GM18867 (cell line): ENCODE data around the gene PHLDB2.

Experiments used
- ATAC-seq: cut with Tn5 transposase; IDR thresholded peaks from one replicate; pipeline ENCODE4 v1.9.1; 2021; ENCODE audit warnings: mild to moderate bottlenecking, moderate library complexity; ENCODE audit not compliant: unreplicated experiment

PHLDB2 gene

DNA sequence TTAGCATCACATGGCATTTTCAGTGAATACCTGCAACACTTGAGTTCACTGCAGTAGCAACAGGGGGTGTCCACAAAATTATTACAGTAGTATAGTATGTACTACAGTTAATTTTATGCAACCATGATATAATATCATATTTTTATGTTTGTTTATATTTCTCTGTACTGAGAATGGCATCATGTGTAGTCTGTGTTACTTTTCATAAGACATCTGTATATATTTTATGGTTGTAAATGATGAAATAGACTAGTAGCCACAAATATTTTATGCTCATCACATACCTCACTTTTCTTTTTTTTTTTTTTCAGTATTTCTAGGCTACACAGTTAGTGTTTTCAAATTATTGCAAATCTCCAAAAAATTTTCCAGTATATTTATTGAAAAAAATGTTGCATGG is 22.4 kb downstream of the PHLDB2 start:
- no peak for ATAC-seq

DNA sequence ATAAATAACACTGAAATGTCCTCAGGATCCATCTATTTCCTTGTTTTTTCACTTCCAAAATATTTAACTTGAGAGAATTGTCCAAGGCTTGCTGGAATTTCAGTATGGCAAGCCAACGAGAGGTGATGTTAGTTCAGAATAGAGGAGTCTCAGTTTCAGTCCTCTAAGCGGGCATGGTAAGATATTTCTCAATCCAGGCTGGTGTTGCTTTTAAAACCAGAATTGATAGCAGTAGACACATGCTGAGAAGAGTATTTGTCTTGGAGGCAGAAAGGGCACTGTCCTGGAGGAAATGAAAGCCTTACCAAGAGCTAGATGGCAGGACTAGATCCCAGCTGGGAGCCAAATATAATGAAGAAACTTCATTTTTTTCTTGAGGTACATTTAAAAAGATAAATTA is 23.1 kb downstream of the PHLDB2 start:
- ATAC-seq: no peak

DNA sequence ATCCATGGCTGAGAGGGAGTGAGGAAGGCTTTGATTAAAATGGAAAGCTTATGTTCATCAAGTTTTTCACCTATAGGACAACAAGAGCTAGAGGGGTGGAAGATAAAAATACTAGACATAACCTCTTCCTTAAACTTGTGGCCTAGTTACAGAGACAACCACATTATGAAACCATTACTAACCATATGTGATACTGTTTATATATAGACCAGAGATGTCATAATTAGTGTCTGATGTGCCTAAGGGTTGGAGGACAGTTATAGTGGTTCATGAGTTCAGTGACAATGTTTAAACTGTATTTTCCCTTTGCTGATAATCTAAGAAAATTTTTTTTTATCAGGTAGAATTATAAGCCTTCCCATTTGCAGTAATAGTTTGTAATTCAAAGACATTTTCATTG is 23.7 kb downstream of the PHLDB2 start:
- peak; percentile 99 for ATAC-seq

DNA sequence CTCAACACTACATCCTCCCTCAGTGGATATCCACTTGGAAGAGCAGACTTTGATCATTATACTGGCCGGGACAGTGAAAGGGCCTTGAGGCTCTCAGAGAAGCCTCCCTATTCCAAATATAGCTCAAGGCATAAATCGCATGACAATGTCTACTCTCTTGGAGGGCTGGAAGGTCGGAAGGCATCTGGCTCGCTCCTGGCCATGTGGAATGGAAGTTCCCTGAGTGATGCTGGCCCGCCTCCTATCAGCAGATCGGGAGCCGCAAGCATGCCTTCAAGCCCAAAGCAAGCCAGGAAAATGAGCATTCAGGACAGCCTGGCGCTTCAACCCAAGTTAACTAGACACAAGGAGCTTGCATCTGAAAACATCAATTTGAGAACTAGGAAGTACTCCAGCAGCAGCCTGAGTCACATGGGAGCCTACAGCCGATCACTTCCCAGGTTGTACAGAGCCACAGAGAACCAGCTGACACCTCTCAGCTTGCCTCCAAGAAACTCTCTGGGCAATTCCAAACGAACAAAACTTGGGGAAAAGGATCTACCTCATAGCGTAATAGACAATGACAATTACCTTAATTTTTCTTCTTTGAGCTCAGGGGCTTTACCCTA is 25.4 kb downstream of the PHLDB2 start:
- ATAC-seq: no peak

DNA sequence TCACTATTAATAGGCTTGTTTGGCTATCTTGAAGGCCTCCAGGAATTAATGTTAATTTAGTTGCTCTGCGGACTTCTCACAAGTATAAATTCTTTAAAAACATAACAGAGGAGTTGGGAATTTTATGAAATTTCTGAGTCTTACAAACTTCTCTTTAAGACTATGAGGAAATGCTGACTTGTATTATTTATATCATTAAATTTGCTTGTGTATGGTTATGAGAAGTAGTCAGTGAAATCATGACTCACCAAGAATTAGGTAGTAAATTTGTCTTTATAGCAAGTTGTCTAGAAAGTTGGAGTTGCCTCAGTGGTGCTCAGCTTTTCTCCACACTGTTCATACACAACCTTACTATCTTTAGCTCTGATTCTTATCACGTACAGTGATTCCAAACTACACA is 26.5 kb downstream of the PHLDB2 start:
- no peak for ATAC-seq

DNA sequence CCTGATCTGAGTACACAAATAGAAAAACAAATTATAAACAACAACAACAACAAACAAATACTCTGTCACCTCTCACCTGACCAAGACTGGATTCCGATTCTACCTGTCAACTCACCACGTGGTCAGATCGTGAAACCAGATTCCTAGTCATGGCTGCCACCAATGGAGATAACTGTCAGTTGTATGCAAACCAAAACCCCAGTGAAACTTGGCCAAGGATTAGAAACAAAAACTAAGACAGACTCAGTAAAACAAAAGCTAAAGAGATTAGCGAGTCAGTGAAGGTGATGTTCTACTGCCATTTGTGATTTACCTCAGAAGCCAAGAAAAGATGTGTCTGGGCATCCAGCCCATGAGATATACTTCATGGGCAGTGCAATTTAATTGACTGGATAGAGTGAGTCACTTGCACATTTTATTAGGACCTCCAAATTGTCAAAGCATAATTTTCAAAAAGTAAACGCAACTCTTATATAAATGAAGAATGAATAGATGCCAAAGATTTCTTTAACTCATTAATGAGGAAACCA is 31.1 kb downstream of the PHLDB2 start:
- no peak for ATAC-seq

DNA sequence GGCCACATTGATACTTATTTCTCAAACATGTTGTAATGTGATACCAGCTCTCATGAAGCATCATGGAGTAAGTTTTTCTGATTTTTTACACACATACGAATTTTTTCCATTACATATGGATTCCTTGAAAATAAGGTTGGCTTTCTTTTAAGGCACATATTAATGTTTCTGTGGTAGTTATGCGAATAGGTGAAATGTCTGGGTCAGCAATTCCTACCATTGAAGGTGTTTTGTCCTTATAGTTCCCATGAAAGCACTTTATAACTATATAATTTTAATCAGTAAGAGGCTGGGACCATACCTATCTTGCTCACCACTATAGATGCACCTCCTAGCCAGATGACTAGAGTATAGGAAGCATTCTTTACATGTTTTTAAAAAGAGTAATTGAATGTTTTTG is 33.0 kb downstream of the PHLDB2 start:
- ATAC-seq: no peak

DNA sequence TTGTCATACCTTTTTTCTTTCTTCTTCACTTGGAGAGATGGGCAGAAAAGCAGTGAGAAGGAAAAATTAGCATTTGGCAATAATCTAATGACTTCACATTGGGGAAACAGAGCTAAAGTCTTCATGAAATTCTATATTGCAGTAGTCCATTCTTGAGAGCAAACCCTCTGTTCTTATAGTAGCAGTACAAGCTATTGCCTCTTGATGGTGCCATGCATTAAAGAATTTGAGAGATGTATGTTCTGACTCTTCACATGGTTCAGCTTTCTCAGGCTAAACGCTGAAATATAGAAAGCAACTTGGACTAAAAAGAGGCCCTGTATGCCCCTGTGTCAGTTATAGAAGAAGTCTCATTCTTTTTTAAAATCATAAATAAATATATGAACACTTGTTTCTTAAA is 36.0 kb downstream of the PHLDB2 start:
- ATAC-seq: no peak

DNA sequence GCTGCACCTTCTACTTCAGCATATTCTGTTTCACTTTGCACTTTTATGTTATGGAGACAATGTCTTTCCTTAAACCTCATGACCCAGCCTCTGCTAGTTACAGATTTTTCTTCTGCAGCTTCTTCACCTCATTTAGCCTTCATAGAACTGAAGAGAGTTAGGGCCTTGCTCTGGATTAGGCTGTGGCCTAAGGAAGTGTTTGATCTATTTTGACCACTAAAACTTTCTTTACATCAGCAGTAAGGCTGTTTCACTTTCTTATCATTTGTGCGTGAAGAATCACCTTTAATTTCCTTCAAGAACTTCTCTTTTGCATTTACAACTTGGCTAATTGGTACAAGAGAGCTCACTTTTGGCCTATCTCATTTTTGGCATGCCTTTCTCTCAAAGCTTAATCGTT is 40.9 kb downstream of the PHLDB2 start:
- no peak for ATAC-seq

DNA sequence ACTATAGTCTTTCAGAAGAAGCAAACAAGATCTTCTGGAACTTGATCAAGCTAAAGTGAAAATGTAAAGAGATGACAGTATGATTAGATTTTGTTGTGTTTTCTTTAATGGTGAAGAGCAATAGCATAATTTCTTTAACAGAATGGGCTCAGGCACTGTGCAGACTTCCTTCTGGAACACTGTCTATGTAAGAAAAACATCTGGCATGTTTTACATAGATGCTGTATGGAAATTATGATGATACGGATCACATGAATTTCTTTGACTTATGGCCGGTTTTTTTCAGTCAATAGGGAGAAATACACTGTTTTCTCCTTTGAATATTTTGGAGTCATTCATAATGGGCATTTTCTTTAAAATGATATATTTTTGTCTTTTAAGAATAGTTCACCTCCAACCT is 42.6 kb downstream of the PHLDB2 start:
- no peak for ATAC-seq

DNA sequence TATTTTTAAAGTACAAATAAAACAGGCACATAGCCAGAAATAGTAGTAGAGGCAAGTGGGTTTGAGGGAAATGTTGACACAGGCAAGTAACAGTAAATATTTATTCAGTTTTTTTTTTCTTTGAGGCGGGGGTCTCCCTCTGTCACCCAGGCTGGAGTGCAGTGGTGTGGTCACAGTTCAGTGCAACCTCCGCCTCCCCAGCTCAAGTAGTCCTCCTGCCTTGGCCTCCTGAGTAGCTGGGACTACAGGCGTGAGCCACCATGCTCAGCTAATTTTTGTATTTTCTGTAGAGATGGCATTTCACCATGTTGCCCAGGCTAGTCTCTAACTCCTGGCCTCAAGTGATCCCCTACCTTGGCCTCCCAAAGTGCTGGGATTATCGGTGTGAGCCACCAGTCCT is 43.5 kb downstream of the PHLDB2 start:
- ATAC-seq: no peak

DNA sequence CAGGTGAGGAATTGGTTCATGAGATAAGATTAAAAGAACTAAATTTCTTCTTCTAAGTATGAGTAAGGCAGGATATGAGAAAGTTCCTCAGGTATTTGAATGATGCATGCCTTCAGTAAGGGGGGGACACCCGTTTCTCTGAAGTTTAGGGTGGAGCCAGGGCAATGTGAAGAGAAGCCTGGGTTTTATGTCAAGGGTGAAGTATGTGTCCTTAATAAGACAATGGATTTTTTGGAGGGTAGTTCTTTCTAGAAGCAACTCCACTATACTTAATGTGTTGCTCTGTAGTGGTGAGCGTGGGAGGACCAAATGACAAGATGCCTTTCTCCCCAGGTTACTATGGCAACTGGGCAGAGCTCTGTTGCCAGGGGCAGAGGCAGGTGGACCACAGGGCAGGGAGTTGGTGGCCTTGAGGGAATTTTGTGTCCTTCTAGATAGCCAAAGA is 44.0 kb downstream of the PHLDB2 start:
- no peak for ATAC-seq

DNA sequence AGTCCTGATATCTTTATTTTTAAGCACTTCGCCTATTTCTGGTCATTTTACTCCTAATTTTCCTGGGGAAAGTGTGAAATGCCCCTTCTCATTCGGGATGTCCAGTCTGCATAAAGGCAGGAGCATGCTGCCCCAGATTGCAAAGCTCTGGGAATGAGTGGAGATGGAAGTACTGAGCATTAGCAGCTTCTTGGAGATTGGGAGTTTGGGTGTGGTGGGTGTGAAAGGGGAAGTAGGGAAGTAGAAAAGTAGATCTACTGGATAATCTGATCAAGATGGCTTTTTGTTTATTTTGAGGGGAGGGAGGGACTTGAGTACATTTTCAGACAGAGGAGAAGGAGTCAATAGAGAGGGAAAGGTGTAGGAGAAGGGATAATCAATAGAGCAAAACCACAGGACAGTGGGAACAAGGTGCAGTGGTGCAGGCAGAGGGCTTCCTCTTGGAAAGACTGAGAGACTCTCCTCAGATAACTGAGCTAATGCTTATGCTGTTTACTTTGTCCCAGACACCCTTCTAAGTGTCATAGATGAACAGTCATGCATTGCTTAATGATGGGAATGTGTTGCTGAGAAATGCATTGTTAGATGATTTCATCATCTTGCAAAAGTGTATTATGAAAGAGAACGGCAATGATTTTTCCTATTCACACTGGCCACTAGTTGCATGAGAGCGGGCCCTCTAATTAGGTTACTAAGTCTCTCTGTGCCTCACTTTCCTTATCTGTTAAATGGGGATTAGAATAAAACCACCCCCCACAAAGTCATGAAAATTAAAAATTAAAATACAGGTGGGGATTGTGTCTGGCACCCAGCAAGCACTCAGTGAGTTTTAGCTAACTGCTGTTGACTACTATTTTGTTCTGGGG is 45.5 kb downstream of the PHLDB2 start:
- no peak for ATAC-seq

DNA sequence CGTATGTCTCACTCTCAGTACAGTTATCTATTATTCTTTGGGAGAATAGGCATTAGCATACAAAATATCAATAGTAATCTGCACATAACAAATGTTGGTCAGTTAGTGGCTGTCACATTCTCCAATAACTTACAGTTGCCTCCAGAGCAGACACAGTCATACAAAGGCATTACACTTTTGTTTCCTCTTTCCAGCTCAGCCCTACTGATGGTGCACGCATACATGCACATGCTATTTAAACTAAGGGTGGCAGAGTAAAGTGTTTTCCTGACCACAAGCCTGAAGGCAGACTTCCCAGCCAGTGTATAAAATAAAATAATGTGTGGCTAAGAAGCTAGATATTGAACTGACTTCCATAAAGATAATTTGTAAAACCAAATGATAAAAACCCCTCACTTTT is 47.6 kb downstream of the PHLDB2 start:
- ATAC-seq: no peak

DNA sequence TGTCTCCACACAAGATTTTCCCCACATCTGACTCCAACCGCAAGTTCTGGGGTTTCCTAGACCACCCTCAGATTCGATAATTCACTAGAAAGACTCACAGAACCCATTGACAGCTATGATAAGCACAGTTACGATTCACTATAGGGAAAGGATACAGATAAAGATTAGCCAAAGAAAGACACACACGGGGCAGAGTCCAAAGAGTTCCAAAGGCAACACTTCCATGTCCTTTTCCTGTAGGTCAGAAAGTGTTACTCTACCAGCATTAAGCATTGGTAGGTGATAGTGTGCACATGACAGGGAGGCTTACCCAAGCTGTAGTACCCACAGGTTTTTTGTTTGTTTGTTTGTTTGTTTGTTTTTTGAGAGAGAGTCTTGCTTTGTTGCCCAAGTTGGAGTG is 48.1 kb downstream of the PHLDB2 start:
- ATAC-seq: no peak

DNA sequence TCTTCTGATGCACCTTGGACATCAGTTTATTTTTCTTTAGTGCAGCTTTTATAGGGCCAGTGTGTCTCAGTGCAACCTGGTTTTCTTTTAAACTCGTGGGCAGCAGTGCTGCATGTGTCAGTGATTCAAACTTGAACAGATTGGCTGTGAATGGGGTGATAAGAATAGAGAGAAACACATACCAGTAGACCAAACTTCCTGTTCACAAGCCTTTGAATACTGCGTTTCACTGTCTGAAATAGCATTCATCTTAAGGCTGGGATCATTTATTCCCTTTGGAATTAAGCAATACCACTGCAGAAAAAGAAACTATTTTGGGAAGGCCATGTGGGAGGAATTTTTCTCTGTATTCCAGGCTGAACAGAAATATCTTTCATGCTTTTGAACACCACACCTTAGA is 51.7 kb downstream of the PHLDB2 start:
- no peak for ATAC-seq

DNA sequence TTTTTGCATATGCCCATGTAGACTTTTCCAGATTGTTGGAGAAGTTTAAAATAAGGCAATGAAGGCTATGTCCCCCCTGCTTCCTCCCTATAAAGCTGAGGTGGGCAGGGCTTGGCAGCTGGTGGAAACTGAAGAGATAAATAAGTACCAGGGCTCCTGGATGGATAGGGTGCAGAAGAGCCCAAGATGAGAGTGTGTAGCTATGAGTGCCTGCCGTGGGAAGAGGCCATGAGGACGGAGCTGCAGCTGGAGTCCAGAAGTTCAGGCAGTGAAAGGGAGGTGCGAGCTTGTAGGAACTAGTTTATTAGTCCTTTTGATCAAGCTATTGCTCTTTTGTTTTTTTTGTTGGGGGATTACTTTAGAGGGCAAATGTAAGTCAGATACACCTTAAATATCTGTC is 52.4 kb downstream of the PHLDB2 start:
- no peak for ATAC-seq

DNA sequence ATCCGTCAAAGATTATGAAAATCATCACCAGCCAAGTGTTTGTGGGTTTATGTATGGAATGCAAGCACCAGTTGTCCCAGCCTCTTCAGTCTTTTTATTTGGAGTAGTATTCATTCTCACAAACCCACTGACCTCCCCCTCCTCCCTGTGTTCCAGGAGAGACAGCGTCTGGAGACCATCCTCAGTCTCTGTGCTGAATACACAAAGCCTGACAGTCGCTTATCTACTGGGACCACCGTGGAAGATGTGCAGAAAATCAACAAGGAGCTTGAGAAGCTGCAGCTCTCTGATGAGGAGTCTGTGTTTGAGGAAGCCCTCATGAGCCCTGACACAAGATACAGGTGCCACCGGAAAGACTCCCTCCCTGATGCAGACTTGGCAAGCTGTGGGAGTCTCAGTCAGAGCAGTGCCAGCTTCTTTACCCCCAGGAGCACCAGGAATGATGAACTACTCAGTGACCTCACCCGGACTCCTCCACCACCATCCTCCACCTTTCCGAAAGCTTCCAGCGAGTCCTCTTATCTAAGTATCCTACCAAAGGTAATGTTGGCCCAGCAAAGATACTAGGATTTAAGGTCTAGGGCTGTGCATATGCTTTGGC is 54.2 kb downstream of the PHLDB2 start:
- ATAC-seq: no peak

DNA sequence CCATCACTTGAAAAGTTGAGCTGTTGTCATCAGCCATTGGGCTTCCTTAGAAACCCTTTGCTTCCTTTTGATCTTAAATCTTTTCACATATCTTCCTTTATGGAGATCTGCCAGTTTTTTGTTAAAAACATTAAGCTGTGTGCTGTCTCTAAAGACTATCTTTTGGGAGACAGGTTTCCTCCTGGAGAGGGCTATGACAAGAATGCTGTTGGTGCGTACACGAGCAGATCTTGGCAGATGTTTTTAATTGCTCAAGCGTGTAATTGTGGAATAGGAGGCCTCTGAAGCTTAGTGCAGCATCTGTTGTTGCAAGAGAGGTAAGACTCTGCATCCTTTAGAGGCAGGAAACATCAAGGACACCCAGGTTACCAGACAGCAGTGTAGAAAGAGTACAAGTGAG is 56.8 kb downstream of the PHLDB2 start:
- ATAC-seq: no peak

DNA sequence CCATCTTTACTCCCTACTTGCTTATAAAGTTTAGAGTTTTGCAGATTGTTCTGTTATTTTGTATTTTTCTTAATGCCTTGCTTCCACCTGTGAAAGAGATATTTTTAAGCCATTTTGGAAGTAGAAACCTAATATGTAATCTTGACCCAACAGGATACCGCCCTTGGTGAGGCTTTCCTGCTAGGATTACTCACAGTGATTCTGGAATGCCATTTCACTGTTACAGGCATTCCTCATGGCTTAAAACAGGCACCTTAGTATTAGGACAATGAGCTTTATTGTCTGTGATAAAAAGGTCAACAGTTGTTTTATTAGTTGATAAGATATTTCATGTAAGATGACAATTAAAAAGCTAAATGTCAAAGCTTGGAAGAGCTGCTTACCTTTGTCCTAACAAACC is 58.2 kb downstream of the PHLDB2 start:
- ATAC-seq: no peak

DNA sequence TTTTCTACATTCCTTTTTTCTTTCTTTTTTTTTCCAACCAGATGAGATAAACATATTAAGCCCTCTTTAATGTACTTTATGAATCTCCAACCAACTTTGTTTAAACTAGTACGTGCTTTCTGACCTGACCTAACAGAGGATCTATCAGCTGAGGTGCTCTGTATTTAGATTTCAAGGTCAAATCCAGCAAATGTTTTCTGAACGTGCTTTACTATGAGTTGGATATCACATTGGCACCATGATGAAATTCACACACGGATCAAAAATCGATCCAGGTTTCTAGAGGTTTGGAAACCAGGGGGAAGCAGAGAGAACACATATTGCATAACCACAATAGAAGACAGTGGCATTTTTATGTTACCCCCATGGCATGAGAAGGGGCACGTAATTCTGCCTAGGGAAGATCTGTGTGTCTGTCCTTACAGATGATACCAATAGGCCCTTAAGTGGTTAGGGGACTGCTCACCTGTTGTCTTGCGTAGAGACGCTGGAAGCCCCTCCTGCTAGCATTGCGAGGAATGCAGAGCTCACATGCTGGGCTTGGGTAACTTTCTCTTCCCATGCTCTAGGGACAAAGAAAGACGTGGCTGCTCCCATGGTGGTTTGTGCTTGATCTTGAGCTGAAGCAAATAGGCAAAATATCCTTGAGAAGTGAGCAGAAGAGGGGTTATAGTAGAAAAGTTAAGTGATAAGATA is 60.5 kb downstream of the PHLDB2 start:
- ATAC-seq: no peak
